GM12878 (cell line): ENCODE results near the gene ACADS.

Experiments used
- CREB1 ChIP-seq: IDR thresholded peaks from 2 replicates; pipeline ENCODE4 v1.6.1; 2012; ENCODE audit warnings: low read depth, mild to moderate bottlenecking, inconsistent platforms
- CTCF ChIP-seq, 3 experiments: IDR thresholded peaks in 2 of 3; conservative IDR thresholded peaks in 1 of 3; 2 replicates each; pipeline ENCODE4 v1.5.1; 2011; ENCODE audit warnings: low read depth in 3 of 3, low read length in 3 of 3, mild to moderate bottlenecking in 3 of 3, control low read depth in 2 of 3, moderate library complexity in 2 of 3, inconsistent platforms in 1 of 3, mixed read lengths in 1 of 3; ENCODE audit not compliant: control insufficient read depth in 2 of 3, insufficient read depth in 1 of 3; ENCODE audit errors: extremely low read depth in 1 of 3
- HDAC6 ChIP-seq: fragments of 200-600 bp; sonication (generic); IDR thresholded peaks from one replicate; pipeline ENCODE4 v1.8.0; 2017; ENCODE audit warnings: antibody characterized with exemption; ENCODE audit not compliant: unreplicated experiment
- JUND ChIP-seq: IDR thresholded peaks from 2 replicates; pipeline ENCODE4 v1.6.1; 2012; ENCODE audit warnings: low read depth, mild to moderate bottlenecking, low read length, improper control_type of control experiment, moderate library complexity

- no peak for TF ChIP-seq JUND
- no peak for TF ChIP-seq HDAC6
- TF ChIP-seq CTCF (IDR thresholded peaks at IDR 0.05 in 2 of 3, conservative IDR thresholded peaks at IDR 0.05 in 1 of 3; ENCODE audit: control insufficient read depth in 2 of 3, extremely low read depth in 1 of 3, insufficient read depth in 1 of 3, low read depth in 3 of 3, low read length in 3 of 3), result no peak
- TF ChIP-seq CREB1, result no peak
Measured at GRCh38 chr12:120705618-120706017, 20.0 kb upstream of the ACADS start.
